SK-N-MC (cell line): ENCODE measurements around the gene PIK3R1.
A peak's percentile ranks its signal among the peaks of the same experiment; 100 is the strongest.

ENCODE experiments used
- DNase-seq: peaks from one replicate; pipeline ENCODE4 v3.0.0-alpha.2; 2011; ENCODE audit warnings: low read depth, low spot score
- H3K27ac ChIP-seq: fragments of 200-600 bp; sonication (generic); 2 replicates; pipeline ENCODE4 v1.5.1; 2016; ENCODE audit warnings: mixed run types
- H3K36me3 ChIP-seq: fragments of 200-600 bp; sonication (generic); 2 replicates; pipeline ENCODE4 v1.6.1; 2017; ENCODE audit warnings: antibody characterized with exemption, low read length, mixed read lengths; ENCODE audit not compliant: insufficient read depth
- H3K4me3 ChIP-seq: fragments of 200-600 bp; sonication (generic); 2 replicates; pipeline ENCODE4 v1.5.1; 2016
- H3K9ac ChIP-seq: fragments of 200-600 bp; sonication (generic); 2 replicates; pipeline ENCODE4 v1.8.0; 2017; ENCODE audit warnings: mixed run types, mixed read lengths; ENCODE audit not compliant: insufficient read length
- H3K9me3 ChIP-seq: fragments of 200-600 bp; sonication (generic); 2 replicates; pipeline ENCODE4 v1.6.1; 2017; ENCODE audit warnings: low read depth, mild to moderate bottlenecking, antibody characterized with exemption, low read length, moderate library complexity, mixed read lengths
- EZH2 ChIP-seq: fragments of 200-600 bp; sonication (generic); IDR thresholded peaks from one replicate; pipeline ENCODE4 v1.6.1; 2017; ENCODE audit warnings: antibody characterized with exemption
- FOXP2 ChIP-seq: optimal IDR thresholded peaks from 2 replicates; pipeline ENCODE3; 2011; ENCODE audit warnings: mild to moderate bottlenecking, moderate library complexity; ENCODE audit not compliant: insufficient read depth; ENCODE audit errors: extremely low read length, control extremely low read depth
- POLR2AphosphoS5 ChIP-seq: IDR thresholded peaks from 2 replicates; pipeline ENCODE4 v1.6.1; 2012; ENCODE audit warnings: mild to moderate bottlenecking, low read depth, low read length, borderline replicate concordance

The PIK3R1 gene

DNA sequence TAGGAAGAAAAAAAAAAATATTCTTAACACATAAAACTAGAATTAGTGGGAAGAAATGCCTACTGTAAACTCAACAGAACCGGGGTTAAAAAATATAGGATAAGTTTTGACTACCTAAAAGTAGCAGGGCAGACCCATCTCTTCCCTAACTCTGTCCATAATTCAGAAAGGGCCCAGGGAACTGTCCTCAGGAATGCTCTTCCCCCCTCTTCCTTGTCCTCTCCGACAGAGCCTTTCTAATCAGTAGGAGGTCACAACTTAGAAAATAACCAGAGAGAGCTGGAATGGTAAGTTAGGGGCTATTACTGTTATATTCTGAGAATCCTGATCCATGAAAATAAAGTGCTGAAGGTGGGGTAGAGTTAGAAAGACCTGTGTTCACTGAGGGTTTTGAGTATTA is 22.2 kb downstream of the PIK3R1 start:
- TF ChIP-seq POLR2AphosphoS5 (no peak), EZH2 (no peak), FOXP2 (no peak)
- Histone ChIP-seq H3K36me3 (no peaks in the 10 kb centered on the region; the same call in 1 of the 2 replicates), H3K9ac (no peak overlapping the region), H3K4me3 (no peak overlapping the region), H3K9me3 (no peaks in the 10 kb centered on the region), H3K27ac (no peak overlapping the region)
- no peak for DNase-seq

DNA sequence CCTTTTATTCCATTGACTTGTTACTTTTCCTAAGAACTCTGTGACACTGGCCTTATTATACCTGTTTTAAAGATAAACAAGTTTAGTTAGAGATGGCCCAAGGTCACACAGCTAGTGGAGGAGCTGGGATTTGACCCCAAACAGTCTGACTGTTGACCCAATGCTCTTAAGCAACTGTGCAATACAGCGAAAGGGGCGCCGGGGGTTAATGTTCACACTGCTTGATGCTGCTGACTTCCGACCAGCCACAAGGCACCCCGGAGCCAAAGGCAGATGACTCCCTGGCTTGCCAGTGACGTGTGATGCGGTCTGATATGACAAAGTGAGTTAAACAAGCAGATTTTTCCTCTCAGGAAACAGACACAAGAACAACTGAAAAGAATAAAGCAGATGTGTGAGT is 23.9 kb downstream of the PIK3R1 start:
- no peak for DNase-seq
- Histone ChIP-seq H3K36me3 (no peaks in the 10 kb centered on the region; the same call in 1 of the 2 replicates), H3K9me3 (no peaks in the 10 kb centered on the region), H3K27ac (no peak overlapping the region), H3K9ac (no peak overlapping the region), H3K4me3 (no peak overlapping the region)
- TF ChIP-seq POLR2AphosphoS5 = no peak
- no peak for TF ChIP-seq FOXP2
- no peak for TF ChIP-seq EZH2

DNA sequence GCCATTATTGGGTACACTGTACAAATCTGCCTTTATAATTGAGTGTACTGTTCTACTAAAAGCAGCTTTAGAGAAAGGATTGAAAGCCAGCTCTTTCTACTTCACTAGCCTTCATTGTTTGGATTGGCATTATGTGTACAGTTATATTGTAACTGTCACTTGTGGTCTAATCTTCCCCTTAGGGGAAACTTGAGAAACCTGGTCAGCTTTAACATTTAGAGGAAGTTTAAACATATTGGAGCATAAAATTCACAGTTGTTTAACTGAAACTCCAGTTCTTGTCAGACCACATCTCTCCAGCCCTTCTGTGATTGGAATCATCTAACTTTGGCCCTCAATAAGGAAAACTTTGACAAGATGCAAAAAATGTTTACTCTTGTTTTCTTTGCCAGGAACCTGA is 24.6 kb downstream of the PIK3R1 start:
- Histone ChIP-seq H3K4me3 (no peak overlapping the region), H3K27ac (0 out of 2 replicates have a peak overlapping the region, but pooled peaks have one; percentile 0), H3K36me3 (peaks cover under 1% of the 10 kb centered on the region; the same call in 1 of the 2 replicates), H3K9ac (no peak overlapping the region), H3K9me3 (no peaks in the 10 kb centered on the region)
- DNase-seq = no peak
- TF ChIP-seq FOXP2 (no peak), POLR2AphosphoS5 (no peak), EZH2 (no peak)

DNA sequence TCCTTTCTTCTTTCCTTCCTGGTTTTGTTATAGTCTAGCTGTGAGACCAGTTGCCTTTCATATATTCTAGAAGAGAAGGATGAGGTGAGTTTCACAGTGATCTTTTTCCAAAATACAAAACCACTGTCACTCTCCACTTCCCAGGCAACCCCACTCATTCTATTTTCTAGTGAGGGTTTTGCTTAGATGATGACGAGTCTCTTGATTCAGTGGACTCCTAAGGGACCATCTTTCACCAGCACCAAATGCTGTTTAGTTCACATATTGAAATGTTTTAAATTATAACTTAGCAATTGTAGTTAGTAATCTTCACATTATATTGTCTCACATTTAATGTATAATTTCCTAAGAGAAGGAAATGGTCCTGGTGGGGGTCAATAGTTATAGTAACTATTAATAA is 25.2 kb downstream of the PIK3R1 start:
- H3K36me3 ChIP-seq = peaks cover 6% of the 10 kb centered on the region
- TF ChIP-seq EZH2 = no peak
- H3K9ac ChIP-seq = no peak overlapping the region
- DNase-seq = no peak
- H3K9me3 ChIP-seq = no peaks in the 10 kb centered on the region
- no peak overlapping the region for H3K4me3 ChIP-seq
- H3K27ac ChIP-seq = 0 out of 2 replicates have a peak overlapping the region, but pooled peaks have one; percentile 0

DNA sequence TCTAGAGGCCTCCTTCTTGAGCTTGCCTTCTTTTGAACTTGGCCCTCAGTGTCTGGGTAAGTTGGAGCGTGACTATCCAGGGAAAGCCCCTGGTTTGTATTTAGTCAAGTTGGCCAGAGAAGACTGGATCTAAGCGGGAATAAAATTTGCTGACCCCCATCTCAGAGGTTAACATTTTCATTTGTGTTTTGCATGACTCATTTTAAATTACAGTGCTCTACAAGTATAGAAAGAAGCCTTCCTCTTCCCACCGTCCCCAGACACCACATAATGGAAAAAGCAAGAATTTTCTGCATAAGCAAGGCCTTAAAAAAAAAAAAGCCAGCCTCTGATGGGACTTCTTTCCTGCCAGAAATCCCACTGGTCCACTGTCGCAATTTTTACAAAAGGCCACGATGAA is 27.2 kb downstream of the PIK3R1 start:
- Histone ChIP-seq H3K9me3 (no peaks in the 10 kb centered on the region), H3K27ac (peak overlapping the region; percentile 52; the same call in 1 of the 2 replicates), H3K9ac (no peak overlapping the region), H3K36me3 (peaks cover 8% of the 10 kb centered on the region; the same call in 1 of the 2 replicates), H3K4me3 (no peak overlapping the region)
- no peak for DNase-seq
- TF ChIP-seq EZH2 (no peak), POLR2AphosphoS5 (no peak), FOXP2 (no peak)

DNA sequence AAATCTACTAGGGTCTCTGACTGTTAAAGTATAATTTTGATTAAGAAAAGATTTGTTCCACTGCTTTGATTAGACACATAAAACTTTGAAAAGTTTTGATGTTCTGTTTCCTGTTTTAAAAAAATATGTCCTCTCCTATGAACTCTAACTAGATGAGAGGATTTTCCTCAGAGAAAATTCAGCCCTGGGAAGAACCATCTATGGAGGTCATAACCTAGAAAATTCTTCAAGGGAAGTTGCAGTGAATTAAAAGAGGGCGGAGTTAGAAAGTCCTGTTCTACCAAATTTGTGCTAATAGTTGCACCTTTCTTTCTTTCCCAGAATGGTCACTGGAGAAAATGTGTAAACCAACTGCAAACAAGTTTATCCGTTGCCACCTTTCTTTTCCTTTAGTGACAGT is 27.7 kb downstream of the PIK3R1 start:
- Histone ChIP-seq H3K9me3 (no peaks in the 10 kb centered on the region), H3K27ac (peak overlapping the region; percentile 52; the same call in 1 of the 2 replicates), H3K9ac (no peak overlapping the region), H3K4me3 (no peak overlapping the region), H3K36me3 (peaks cover 8% of the 10 kb centered on the region; the same call in 1 of the 2 replicates)
- DNase-seq = no peak
- TF ChIP-seq POLR2AphosphoS5 = no peak
- TF ChIP-seq EZH2 = no peak
- TF ChIP-seq FOXP2 = no peak

DNA sequence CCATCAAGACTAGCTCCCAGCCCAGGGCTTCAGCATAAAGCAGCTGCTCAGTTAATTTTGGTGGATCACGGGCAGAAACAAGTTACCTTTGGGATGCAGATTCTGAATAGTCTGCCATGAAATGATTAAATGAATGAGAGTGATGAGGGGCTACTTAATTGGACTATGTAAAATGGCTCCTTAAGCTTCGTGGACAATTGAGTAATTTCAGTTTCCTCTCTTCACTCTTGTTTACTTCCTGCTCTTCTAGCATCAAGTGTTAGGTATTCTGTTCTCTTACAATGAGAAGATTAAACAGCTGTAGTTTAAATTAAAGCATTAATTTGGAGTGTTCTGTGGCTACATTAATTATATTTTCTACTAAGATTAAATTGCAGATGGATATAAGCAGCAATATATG is 28.1 kb downstream of the PIK3R1 start:
- Histone ChIP-seq H3K27ac (no peak overlapping the region), H3K36me3 (peaks cover 8% of the 10 kb centered on the region; the same call in 1 of the 2 replicates), H3K9ac (no peak overlapping the region), H3K9me3 (no peaks in the 10 kb centered on the region), H3K4me3 (no peak overlapping the region)
- TF ChIP-seq POLR2AphosphoS5 (no peak), FOXP2 (no peak), EZH2 (no peak)
- DNase-seq = no peak

DNA sequence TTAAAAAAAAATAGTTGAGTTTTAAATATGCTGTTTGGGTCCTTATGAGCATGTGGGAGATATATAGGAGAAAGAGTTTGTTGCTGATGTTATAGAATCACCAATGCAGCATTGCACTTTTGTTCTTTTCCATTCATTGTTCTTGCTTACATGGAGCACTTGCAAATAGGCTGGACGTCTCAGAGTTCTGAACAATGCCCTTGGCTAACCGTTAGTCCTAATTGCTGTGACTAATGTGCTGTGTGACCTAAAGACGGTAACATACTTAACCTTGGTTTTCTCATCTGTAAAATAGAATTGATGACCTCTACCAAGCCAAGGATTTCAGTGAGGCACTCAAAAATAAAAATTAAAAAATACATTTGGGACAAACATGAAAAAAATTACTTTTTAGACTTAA is 29.8 kb downstream of the PIK3R1 start:
- Histone ChIP-seq H3K9me3 (no peaks in the 10 kb centered on the region), H3K4me3 (no peak overlapping the region), H3K27ac (no peak overlapping the region), H3K36me3 (peaks cover 8% of the 10 kb centered on the region; the same call in 1 of the 2 replicates), H3K9ac (no peak overlapping the region)
- DNase-seq = no peak
- TF ChIP-seq POLR2AphosphoS5 (no peak), FOXP2 (no peak), EZH2 (no peak)

DNA sequence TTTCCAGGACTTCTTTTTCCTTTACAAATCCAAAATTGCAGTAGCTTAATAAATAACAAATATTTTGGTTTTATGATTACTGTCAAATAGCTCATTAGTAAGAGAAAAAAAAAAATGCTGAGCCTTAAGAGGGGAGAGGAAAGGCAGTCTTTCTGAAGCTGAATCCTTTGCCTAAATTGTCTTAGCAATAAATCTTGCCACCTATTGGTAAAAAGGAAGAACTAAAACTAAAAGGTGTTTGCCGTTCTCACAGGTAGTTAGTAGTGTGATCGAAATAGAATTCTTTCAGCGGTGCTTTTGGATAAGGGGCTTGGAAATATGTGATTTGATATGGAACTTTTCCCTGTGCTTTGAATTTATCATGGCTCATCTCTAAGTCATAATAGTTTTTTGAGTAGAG is 31.2 kb downstream of the PIK3R1 start:
- TF ChIP-seq EZH2 = no peak
- TF ChIP-seq FOXP2 = no peak
- TF ChIP-seq POLR2AphosphoS5 = no peak
- Histone ChIP-seq H3K9ac (no peak overlapping the region), H3K9me3 (no peaks in the 10 kb centered on the region), H3K27ac (no peak overlapping the region), H3K4me3 (no peak overlapping the region), H3K36me3 (peaks cover 8% of the 10 kb centered on the region; the same call in 1 of the 2 replicates)
- no peak for DNase-seq
